GM19035 (cell line): Measurements from ENCODE around the gene AOC2.
A peak's percentile ranks its signal among the peaks of the same experiment; 100 is the strongest.

ENCODE experiments used
- ATAC-seq: cut with Tn5 transposase; IDR thresholded peaks from one replicate; pipeline ENCODE4 v1.9.1; 2021; ENCODE audit not compliant: unreplicated experiment

The AOC2 gene, protein sequence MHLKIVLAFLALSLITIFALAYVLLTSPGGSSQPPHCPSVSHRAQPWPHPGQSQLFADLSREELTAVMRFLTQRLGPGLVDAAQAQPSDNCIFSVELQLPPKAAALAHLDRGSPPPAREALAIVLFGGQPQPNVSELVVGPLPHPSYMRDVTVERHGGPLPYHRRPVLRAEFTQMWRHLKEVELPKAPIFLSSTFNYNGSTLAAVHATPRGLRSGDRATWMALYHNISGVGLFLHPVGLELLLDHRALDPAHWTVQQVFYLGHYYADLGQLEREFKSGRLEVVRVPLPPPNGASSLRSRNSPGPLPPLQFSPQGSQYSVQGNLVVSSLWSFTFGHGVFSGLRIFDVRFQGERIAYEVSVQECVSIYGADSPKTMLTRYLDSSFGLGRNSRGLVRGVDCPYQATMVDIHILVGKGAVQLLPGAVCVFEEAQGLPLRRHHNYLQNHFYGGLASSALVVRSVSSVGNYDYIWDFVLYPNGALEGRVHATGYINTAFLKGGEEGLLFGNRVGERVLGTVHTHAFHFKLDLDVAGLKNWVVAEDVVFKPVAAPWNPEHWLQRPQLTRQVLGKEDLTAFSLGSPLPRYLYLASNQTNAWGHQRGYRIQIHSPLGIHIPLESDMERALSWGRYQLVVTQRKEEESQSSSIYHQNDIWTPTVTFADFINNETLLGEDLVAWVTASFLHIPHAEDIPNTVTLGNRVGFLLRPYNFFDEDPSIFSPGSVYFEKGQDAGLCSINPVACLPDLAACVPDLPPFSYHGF

DNA sequence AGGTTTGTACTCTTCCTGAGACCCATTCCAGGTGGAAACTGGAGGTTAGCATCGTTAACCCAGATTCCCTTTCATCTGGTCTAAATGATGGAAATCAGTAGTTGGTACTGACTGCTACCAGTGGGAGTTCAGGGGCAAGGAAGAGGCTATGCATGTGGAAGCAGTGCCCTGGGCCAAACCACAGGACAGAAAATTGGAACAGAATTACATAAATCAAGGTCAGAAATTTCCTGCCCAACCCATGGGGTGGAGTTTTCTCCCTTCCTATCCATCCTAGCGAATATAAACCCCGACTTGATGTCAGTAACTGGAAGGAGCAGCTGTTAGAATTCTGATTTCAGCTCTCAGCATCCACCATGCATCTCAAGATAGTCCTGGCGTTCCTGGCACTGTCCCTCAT, at the start of gene AOC2:
AOC2 (plus strand) TSS at position 310 of the 400 bp plus-strand sequence; CDS start at position 357, 47 bp downstream.
- no peak for ATAC-seq

DNA sequence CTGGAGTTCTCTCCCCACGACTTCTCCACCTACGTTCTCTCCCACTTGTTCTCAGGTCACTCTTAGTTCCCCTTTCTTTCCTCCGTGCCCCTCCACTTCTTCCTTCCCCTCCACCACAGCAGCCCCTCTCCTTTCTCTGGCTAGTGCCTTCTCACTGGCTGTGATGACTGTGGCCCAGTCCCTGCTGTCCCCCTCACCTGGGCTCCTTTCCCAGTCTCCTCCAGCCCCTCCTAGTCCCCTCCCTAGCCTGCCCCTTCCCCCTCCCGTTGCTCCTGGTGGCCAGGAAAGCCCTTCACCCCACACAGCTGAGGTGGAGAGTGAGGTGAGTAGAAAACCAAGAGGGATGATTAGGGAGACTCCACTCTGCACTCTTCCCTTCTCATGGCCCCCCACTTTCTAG, 49.3 kb upstream of the AOC2 start:
- ATAC-seq, result no peak

DNA sequence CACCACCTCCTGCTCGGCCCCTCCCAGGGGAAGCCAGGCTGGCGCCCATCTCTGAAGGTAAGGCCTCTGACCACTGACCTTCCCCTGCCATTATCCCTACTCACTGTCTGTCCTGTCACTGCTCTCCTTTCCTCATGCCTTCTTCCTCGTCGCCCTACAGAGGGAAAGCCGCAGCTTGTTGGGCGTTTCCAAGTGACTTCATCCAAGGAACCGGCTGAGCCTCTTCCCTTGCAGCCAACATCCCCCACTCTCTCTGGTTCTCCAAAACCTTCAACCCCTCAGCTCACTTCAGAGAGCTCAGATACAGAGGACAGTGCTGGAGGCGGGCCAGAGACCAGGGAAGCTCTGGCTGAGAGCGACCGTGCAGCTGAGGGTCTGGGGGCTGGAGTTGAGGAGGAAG, 48.9 kb upstream of the AOC2 start:
- ATAC-seq, result no peak

DNA sequence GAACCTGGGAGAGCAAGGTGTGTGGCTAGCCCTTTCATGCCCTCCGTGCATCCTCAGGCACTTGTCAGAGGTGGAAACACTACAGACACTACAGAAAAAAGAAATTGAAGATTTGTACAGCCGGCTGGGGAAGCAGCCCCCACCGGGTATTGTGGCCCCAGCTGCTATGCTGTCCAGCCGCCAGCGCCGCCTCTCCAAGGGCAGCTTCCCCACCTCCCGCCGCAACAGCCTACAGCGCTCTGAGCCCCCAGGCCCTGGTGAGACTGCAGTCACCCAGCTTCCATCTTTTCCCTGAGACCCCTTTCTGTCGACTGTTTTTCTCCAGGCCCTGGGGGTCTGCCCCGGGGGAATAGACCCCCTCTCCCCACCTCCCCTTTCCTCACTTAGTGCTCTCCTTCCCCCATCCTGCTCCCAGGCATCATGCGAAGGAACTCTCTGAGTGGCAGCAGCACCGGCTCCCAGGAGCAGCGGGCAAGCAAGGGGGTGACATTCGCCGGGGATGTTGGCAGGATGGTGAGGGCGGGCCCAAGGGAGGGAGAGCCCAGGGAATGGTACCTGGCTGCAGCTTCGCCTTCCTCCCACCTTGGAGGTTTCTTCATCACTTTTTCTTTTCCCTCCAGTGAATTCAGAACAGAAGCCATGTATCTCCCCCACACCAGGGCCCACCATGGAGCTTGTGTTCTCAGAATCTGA, 48.2 kb upstream of the AOC2 start:
- ATAC-seq, result no peak

DNA sequence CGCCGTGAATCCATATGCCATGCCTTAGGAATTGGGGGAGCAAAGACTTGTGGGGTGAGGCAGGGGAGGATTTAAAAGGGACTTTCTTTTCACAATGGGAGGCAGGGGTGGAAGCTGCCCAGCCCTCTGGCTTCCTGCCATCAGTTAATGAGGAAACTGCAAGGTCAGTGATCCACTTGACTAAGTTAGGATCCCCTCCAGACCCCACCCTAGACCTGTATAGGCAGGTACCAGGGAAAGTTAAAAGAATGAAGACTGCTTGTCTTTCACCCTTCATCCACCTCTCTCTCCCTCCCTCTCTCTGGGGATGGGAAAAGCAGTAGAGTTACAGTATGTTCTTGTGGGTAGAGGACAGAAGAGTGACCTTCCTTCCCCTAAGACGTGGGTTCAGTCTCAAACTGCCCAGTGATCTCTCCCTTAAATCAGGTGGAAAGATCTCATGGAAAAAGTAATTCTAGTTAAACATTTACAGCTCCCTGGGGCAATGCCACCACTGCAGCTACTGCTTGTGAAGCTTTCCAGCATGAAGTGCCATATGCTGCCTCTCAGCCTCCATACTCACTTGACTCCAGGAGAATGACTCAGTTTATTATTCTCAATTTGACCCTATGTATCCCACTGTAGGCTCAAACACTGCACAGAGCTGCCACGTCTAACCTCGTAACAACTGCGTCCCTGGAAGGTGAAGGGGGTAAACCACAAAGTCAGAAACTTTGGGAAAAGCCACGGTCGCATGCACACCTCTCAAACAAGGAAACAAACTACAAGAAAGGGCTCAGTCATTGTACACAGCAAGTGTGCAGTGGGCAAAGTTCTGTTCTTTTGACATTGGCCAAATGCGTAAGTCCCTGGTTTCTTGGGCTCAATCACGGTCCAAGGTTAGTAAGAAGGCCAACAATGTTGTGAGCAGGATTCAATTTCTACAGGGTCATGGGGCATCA, 47.0 kb upstream of the AOC2 start:
- no peak for ATAC-seq

DNA sequence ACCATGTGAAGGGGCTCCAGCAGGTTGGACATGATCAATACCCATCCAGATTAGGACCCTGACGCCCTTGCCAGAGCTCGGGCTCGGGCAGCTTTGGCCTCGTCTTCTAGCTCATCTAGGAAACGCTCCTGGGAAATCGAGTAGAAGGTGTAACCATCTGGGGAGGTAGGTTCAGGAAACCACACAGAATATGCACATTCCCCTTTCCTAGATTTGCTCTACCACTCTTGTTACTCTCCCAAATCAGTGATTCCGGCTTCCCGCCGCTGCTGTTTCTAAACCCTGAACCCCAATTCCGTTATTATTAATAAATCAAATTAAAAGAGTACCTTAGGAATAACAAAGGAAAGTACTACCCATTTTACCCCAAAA, 46.4 kb upstream of the AOC2 start:
- ATAC-seq, result no peak

DNA sequence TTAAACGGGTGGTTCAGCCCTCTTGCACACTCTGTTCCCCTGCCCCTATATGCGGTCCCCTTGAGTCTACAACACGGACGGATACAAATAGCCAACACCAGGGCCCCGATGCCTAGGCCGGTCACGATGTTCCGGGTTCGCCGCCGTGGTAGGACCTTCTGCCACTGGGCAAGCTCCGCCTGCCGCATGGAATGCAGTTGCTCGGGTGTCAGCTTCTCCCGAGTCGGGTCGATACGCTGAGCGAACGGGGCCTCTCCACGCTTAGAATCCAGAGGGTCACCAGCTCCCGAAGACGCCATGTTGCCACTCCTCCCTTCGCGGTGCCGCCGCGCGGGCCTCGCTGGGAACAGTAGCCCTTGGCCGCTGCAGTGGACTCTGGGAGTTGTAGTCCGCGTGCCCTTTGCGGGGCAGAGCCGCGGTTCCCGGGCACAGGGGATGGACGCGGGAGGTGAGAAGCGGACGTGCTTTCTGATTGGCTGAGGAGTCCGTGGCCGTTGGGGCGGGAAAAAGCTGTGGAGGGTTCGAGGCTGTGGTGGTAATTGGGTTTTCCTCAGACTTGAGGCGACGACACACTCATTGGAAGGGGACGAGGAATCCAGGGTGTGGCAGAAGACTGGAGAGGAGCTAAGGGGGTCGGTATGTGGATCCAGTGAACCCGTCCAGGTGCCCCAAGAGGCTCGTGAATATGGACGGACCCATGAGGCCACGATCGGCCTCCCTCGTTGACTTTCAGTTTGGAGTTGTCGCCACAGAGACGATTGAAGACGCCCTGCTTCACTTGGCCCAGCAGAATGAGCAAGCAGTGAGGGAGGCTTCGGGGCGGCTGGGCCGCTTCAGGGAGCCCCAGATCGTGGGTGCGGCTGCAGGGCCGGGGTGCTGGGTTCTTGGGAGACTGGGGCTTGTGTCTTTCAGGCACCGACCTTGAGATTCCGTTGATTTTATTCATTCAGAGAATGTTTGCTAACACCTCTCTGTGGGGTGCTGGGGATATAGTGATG, 45.7 kb upstream of the AOC2 start, which contains the start of the genes CNTD1 and COA3:
CNTD1 (plus strand) TSS at position 479 of the 998 bp plus-strand sequence; CDS start at position 686, 207 bp downstream.
COA3 (minus strand) TSS at position 322 of the 998 bp plus-strand sequence; CDS start at position 299, 23 bp downstream.
- ATAC-seq, result peak; percentile 82

DNA sequence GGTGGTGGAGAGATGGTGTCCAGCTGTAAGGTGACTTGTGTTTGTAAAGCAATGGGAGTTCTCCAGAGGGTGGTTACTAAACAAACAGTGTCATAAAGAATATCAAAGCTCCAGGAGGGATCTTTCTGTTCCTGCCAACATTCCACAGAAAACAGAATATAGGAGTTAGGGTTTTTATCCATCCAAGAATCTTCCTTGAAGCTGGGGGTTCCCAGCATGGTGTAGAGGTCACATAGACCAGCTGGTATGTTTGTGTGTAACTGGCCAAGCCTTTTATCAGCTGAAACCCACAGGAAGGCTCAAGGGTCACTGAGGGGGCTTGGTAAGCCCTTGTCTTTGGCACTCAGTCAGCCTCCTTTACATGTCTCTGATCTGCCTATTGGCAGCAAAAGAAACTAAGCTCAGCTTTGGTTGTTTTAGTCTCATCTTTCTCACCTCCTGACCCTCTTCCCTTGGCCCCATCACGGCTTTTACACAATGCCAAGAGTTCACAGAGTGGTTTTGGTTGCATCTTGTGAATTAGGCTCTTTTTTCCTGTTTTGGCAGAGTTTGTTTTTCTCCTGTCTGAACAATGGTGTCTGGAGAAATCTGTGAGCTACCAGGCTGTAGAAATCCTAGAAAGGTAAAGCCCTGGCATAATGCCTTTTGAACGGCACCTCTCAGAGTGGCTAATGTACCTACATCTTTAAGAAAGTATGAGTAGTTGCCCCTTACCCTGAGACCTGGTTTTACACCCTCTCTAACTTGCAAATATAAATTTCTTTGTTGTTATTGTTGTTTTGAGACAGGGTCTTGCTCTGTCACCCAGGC, 41.1 kb upstream of the AOC2 start:
- no peak for ATAC-seq

DNA sequence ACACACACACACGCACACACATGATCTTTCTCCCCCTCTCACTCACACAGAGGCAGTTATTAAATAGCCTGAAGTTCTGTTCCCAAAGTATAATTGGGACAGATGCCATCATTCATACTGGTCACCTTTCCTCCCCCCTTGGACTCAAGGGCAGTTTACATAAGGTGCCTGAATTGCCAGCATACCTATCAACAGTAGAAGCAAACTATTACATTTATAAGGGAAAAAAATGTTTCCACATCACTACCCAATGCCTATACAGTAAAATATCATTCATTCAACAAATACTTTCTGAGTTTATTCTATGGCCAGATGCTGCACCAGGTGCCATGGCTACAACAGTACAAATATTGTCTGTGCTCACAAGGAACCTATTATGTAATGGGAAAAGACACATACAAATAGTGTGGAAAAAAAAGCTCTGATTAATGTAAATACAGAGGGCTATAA, 39.4 kb upstream of the AOC2 start:
- no peak for ATAC-seq

DNA sequence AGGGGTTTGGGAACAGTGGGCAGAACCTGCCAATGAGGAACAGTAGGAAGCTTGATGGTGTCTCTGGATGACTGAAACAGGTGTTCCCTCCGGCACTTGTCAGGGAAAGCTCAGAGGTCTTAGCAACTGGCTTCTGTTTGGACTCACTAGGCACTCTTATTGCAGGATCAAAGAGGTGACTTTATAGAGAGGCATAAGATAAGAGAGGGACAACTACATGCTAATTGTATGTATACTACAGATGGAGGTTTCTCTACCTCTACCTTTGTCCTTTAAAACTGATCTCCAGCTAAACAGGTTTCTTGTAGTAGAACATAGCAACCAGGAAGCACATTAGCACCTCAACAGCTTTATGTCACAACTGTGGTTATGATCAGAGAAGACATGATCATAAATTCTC, 38.1 kb upstream of the AOC2 start:
- ATAC-seq, result no peak

DNA sequence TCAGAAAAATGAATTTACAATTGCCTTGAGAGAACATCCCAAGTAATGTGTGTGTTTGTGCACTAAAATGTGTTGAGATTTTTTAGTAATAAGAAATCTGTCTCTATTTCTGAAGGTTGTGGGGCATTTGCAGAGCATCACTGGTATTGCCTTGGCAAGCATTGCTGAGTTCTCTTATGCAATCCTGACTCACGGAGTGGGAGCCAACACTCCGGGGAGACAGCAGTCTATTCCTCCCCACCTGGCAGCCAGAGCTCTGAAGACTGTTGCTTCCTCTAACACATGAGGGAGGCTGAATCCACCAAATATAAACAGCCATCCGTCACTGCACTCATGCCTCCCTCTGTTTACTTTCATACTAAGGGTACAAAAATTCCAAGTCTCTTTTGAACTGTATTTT, 35.1 kb upstream of the AOC2 start:
- ATAC-seq, result no peak

DNA sequence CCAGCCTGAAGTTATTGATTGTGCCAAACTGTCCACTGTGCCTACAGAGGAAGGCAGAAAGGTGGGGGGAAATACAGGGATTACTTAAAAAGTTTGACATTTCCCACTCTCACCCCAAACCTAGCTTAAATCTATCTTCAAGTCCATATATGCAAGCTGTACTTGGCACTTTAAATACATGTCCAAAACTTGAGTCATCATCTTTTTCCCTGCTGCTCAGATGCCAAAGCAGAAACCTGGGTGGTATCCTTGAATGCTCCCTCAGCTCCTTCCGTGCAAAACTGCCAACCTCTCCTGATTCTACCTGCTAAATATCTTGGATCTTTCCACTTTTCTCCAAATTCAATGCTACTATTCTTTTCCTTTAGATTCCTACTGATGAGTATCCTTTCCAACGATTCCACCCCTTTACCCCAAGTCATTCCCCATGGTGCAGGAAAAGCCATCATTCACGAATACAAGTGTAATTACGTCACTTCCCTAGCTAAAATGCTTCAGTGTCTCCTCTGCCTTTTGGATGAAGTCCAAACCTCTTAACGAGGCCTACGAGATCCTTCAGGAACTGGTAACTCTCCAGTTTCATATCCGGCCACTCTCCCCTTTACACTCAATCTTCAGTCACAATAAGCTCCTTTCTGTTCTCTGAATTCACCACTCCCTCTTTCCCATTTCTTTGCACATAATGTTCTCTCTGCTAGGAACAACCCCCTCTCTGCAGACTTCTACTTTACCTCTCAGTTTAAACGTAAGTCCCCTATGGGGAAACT, 29.6 kb upstream of the AOC2 start:
- no peak for ATAC-seq

DNA sequence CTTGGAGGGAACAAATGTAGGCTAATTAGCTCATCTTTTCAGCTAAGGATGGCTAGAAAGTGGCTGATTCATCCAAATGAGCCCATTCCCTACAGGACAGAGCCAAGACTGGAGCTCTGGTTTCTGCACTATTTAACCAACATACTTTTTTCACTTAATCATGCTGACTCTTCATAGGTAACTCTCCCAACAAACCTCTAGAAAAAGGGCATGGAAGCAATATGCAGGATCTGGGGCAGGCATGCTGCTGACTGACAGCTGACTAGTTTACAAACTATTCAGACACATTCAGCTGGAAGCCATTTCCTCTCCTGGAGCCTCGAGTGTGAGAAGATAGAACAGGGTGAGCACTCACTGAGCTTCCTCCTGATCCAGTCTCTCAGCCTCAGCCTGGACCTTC, 26.5 kb upstream of the AOC2 start:
- ATAC-seq, result no peak

DNA sequence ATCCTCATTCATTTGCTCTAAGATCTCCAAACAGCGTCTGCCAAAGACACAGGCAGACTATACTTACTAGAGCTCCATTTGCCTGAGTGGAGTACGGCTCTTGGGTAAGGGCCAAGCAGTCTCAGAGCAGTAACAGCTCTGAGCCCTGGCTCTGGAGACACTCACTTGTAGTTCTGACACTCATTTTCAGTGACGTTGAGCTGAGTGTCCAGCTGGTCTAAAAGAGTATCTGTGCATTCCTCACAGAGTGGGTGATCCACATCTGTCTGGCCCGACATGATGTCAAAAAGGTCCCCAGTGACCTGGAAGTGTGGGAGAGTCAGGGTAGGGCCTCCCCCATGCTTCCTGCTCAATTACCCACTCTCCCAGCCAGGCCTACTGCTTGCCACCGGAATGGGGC, 26.0 kb upstream of the AOC2 start:
- ATAC-seq, result no peak

DNA sequence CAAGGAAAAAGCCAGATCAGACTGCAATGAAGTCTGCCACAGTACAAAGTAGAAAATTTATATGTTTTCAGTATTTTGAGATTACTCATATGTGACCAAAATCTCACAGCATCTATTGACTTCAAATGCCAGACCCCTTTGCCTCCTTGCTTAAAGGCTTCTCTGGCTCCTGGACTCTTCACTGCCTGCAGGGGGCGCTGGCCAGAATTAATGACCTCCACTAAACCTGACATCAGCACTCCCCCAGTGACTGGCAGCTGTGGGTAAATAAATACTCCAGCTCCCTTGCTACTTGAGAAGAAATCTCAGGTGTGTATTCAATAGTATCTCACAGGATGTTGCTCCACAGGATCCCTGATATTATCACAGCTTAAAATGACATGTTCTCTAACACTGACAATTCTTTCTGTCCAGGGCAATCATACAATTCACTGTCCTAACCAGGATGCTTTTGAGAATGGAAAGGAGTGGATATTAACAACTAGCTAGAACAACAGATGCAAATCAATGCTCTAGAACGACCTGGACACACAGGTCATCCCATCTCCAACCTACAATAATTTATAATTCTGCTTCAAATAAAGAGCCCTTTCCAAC, 24.3 kb upstream of the AOC2 start:
- no peak for ATAC-seq

DNA sequence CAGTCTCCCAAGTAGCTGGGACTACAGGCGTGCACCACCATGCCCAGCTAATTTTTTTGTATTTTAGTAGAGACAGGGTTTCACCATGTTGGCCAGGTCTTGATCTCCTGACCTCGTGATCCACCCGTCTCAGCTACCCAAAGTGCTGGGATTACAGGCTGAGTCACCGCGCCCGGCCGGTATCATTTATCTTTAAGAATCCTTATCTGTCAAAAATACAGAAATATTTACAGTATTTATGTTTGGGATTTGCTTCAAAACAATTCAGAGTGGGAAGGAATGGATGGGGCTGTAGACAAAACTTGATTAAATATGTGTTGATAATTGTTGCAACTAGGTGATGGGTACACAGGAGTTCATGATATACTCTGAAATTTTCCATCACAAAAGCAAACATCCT, 23.2 kb upstream of the AOC2 start:
- no peak for ATAC-seq

DNA sequence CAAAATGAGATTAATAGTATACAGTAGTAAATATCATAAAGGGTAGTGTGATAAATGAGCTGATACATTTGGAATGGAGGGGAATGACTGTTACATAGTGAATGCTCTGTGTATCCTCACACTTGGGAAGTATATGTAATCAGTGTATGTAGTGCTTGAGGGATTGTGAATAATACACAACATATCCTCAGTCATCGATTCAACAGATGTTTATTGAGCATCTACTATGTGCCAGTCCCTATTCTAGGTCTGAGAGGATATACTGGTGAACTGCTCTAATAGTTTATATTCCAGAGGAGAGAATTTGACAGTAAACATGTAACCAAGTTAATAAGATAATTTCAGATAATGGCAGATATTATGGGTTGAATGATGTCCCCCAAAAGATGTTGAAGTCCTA, 16.9 kb upstream of the AOC2 start:
- ATAC-seq, result no peak
